Thyroid gland (tissue), 4 donors: ENCODE data around the gene MSH5.

Experiments
- POLR2A ChIP-seq, 2 donors: fragments of 450-650 bp; IDR thresholded peaks; one replicate each; pipeline ENCODE4 v1.6.1; 2017; ENCODE audit warnings: antibody characterized with exemption in 2 of 2, mild to moderate bottlenecking in 2 of 2, moderate library complexity in 1 of 2
- TF ChIP-seq, protein P1 (sequence below), 6 experiments: fragments of 200-600 bp in 3 of 6; fragments of 450-650 bp in 3 of 6; sonication (generic) in 3 of 6; IDR thresholded peaks; one replicate each; pipeline ENCODE4 v1.5.1; 2016 to 2019; ENCODE audit warnings: antibody characterized with exemption in 6 of 6, mild to moderate bottlenecking in 2 of 6, inconsistent platforms in 1 of 6, moderate library complexity in 1 of 6

DNA sequence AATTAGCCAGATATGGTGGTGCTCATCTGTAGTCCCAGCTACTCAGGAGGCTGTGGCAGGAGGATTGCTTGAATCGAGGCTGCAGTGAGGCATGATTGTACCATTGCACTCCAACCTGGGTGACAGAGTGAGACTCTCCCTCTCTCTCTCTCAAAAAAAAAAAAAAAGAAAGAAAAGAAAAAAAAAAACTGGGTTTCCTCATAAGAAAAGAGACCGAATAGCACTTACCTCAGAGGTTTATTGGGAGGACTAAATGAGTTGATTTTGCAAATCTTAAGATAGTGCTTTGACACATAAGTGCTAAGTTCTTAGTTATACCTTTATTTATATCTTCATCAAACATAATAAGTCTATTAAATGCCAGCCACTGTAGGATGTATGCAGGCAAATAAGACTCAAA is 31.1 kb downstream of the MSH5 start:
- TF ChIP-seq, protein P1, sequence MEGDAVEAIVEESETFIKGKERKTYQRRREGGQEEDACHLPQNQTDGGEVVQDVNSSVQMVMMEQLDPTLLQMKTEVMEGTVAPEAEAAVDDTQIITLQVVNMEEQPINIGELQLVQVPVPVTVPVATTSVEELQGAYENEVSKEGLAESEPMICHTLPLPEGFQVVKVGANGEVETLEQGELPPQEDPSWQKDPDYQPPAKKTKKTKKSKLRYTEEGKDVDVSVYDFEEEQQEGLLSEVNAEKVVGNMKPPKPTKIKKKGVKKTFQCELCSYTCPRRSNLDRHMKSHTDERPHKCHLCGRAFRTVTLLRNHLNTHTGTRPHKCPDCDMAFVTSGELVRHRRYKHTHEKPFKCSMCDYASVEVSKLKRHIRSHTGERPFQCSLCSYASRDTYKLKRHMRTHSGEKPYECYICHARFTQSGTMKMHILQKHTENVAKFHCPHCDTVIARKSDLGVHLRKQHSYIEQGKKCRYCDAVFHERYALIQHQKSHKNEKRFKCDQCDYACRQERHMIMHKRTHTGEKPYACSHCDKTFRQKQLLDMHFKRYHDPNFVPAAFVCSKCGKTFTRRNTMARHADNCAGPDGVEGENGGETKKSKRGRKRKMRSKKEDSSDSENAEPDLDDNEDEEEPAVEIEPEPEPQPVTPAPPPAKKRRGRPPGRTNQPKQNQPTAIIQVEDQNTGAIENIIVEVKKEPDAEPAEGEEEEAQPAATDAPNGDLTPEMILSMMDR (IDR thresholded peaks at IDR 0.05) = no peak
- TF ChIP-seq POLR2A (IDR thresholded peaks at IDR 0.05) = no peak
